ENCODE results near the gene KCNIP3. TPM values are rescaled to one million over a fixed set of nuclear protein-coding genes. Genes with fewer than 3 reads are reported as not detected.

KCNIP3 gene
- total RNA-seq, 2 experiments from 2014 or later: not detected

GRCh38 chr2:95345081-95345562 lies 48.0 kb downstream of the KCNIP3 start:
- no peak for DNase-seq
- ChIA-PET CTCF (interaction anchor here (0.7 to 2.4 kb wide), 16 partner anchors 10 to 388 kb away, joined by 3 to 13 read pairs (median 4); partner anchors contain the start of genes FAHD2A and MAL), POLR2A (no interaction called here)
- intact Hi-C loops (cut with micrococcal nuclease): loop anchor here (2.0 to 5.0 kb wide), 2 partner anchors 182 to 384 kb away; no protein-coding TSS in a partner anchor
- Mint-ChIP-seq H3K36me3 (no peaks in the 10 kb centered on the region), H3K27me3 (peaks cover 43% of the 10 kb centered on the region), H3K4me3 (peak overlapping the region; percentile 75), H3K9me3 (no peaks in the 10 kb centered on the region), H3K27ac (no peak overlapping the region), H3K4me1 (ENCODE audit: low read depth) (no peaks in the 10 kb centered on the region)

GRCh38 chr2:95345563-95346230 lies 48.5 kb downstream of the KCNIP3 start:
- peak; percentile 74 for DNase-seq
- Mint-ChIP-seq H3K27me3 (peaks cover 43% of the 10 kb centered on the region), H3K27ac (no peak overlapping the region), H3K4me3 (peak overlapping the region; percentile 75), H3K4me1 (ENCODE audit: low read depth) (no peaks in the 10 kb centered on the region), H3K9me3 (no peaks in the 10 kb centered on the region), H3K36me3 (no peaks in the 10 kb centered on the region)
- POLR2A ChIA-PET: no interaction called here
- intact Hi-C loops (cut with micrococcal nuclease): loop anchor here (2.0 to 5.0 kb wide), 2 partner anchors 182 to 383 kb away; no protein-coding TSS in a partner anchor
- CTCF ChIA-PET: interaction anchor here (0.7 to 2.4 kb wide), 17 partner anchors 9 to 389 kb away, joined by 3 to 13 read pairs (median 4); partner anchors contain the start of genes FAHD2A and MAL

GRCh38 chr2:95346231-95346737 lies 49.1 kb downstream of the KCNIP3 start:
- peaks cover 42% of the 10 kb centered on the region for H3K27me3 Mint-ChIP-seq
- DNase-seq: peak; percentile 13
- no peaks in the 10 kb centered on the region for H3K36me3 Mint-ChIP-seq
- intact Hi-C loops (cut with micrococcal nuclease): loop anchor here (5.0 kb wide), 1 partner anchor 181 kb away; no protein-coding TSS in a partner anchor
- H3K4me3 Mint-ChIP-seq: no peak overlapping the region
- H3K4me1 Mint-ChIP-seq (ENCODE audit: low read depth): no peaks in the 10 kb centered on the region
- ChIA-PET POLR2A (no interaction called here), CTCF (interaction anchor here (0.8 to 2.4 kb wide), 12 partner anchors 9 to 389 kb away, joined by 3 to 13 read pairs (median 5); partner anchors contain the start of gene FAHD2A)
- no peaks in the 10 kb centered on the region for H3K9me3 Mint-ChIP-seq
- no peak overlapping the region for H3K27ac Mint-ChIP-seq

DNA sequence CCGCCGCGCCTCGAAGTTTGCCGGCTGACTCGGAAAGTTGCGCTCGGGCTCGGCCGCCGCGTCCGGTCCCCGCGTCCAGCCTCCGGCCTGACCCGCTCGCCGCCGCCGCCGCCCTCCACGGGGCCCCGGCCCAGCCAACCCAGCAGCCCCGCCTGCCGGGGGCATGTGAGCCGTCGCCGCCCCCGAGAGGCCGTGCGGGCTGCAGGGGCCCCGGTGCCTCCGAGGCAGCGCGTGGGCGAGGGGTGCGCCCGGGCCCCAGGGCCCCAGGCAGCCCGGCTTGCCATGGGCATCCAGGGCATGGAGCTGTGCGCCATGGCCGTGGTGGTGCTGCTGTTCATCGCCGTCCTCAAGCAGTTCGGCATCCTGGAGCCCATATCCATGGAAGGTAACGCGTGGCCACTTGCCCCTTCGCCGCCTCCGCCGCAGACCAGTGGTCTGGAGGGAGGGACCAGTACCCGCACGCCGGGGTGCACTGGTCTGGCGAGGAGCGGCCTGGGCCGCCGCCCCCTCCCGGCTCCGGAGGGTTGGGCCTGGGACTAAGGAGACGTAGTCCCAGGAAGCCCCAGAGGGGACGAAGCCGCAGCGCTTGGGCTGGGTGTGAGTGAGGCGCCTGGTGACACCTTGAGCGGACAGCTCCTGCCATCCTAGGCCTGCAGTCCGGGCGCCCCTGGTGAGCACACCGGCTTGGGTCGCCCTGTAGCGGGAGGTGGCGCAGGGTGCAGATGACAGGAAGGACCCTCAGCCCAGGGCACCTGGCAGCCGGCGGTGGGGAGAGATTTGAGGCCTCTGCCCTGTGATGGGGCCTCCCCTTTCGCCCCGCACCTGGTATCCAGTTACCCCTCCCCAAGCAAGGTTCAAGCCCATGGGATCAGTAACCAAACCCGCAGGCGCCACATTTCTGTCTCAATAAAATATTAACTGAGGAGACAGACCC lies 49.9 kb downstream of the KCNIP3 start:
- Mint-ChIP-seq H3K27me3 (peaks cover 39% of the 10 kb centered on the region), H3K4me1 (ENCODE audit: low read depth) (no peaks in the 10 kb centered on the region), H3K9me3 (no peaks in the 10 kb centered on the region), H3K4me3 (no peak overlapping the region), H3K27ac (no peak overlapping the region), H3K36me3 (no peaks in the 10 kb centered on the region)
- CTCF ChIA-PET: interaction anchor here (1.0 kb wide), 1 partner anchor 40 kb away, joined by 3 read pairs; no protein-coding TSS in a partner anchor
- intact Hi-C loops (cut with micrococcal nuclease): loop anchor here (5.0 kb wide), 1 partner anchor 180 kb away; no protein-coding TSS in a partner anchor
- no peak for DNase-seq
- POLR2A ChIA-PET: no interaction called here

GRCh38 chr2:95347681-95348608 lies 50.8 kb downstream of the KCNIP3 start:
- H3K27me3 Mint-ChIP-seq: peaks cover 35% of the 10 kb centered on the region
- H3K4me1 Mint-ChIP-seq (ENCODE audit: low read depth): no peaks in the 10 kb centered on the region
- H3K36me3 Mint-ChIP-seq: no peaks in the 10 kb centered on the region
- no peaks in the 10 kb centered on the region for H3K9me3 Mint-ChIP-seq
- ChIA-PET CTCF (no interaction called here), POLR2A (no interaction called here)
- intact Hi-C loops (cut with micrococcal nuclease): loop anchor here (5.0 kb wide), 1 partner anchor 179 kb away; no protein-coding TSS in a partner anchor
- H3K4me3 Mint-ChIP-seq: no peak overlapping the region
- no peak overlapping the region for H3K27ac Mint-ChIP-seq
- no peak for DNase-seq

DNA sequence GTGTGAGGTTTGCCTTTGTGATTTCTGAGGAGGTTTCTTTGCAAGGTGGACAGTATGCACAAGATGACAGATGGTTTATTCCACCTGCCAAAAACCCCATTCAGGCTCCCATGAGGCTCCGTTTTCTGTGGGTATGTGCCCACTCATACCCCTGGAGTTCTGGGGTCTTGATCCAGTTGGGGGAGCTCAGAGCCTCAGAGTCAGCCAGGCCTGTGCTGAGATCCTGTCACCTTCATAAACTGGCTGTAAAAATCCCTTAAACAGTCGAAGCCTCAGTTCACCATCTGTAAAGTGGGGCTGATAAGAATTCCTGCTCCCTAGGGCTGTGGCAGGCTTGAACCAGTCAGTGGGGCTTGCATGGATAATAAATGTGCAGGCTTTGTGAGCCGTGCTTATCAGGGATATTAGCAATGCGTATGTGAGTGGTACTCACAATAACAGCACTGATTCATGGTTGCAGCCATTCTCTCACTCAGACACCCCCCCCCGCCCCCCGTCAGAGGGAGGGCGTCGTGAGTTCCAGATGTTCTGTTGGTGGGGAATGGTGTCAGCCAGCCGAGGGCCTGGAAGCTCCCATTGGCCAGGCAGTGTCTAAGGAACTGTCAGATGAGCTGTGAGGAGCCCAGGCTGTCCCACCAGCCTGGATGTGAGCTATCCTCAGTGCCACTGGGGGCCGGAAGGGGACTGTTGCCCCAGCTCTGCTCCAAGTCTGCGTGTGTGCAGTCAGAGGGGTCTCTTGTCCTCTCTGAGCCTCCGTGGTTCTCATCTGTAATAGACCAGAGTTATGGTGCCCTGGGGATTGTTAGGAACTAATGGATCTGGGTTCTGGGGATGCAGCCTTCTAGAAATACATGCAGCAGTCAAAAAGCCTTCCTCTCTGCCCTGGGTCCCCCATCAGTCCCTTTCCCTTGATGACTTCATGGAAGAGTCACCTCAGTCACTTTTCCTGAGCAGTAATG lies 51.7 kb downstream of the KCNIP3 start:
- DNase-seq: no peak
- POLR2A ChIA-PET: no interaction called here
- no peaks in the 10 kb centered on the region for H3K9me3 Mint-ChIP-seq
- no peaks in the 10 kb centered on the region for H3K4me1 Mint-ChIP-seq (ENCODE audit: low read depth)
- H3K27ac Mint-ChIP-seq: no peak overlapping the region
- CTCF ChIA-PET: no interaction called here
- intact Hi-C loops (cut with micrococcal nuclease): loop anchor here (5.0 kb wide), 1 partner anchor 178 kb away; no protein-coding TSS in a partner anchor
- H3K36me3 Mint-ChIP-seq: no peaks in the 10 kb centered on the region
- H3K4me3 Mint-ChIP-seq: no peak overlapping the region
- peaks cover 26% of the 10 kb centered on the region for H3K27me3 Mint-ChIP-seq

DNA sequence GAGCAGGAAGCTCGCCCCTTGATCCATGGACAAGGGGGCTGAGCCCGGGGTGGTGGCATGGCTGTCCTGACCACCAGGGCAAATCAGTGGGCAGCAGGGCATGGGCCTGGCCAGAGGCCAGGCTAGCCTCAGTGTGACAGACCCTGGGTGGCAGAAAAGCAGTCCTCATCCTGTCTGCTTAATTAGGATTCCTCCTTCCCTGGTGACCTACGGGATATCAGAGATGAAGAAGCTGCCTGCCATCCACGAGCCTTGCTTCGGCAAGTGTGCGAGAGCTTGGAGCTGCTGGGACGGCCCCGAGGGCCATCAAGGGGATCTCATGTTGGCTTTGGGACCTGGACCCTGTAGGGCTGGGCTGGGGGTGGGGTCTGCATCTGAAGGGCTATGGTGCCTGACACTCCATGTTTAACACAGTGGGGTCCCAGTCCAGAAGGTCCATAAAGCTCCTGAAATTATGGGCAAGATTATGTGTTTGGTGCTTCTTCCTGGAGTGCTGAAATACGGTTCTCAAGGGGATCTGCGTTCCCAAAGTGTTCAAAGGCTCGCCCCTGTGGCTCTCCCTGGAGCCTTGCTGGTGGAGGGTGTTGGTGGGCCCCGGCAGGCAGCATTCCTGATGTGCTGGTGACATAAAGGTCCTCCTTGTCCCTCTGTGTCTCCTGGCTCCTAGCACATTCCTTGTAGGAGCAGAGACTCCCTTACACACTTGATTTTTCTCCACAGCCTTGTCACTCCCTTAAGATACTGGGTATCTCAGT lies 52.6 kb downstream of the KCNIP3 start:
- no peaks in the 10 kb centered on the region for H3K4me1 Mint-ChIP-seq (ENCODE audit: low read depth)
- H3K9me3 Mint-ChIP-seq: no peaks in the 10 kb centered on the region
- intact Hi-C loops (cut with micrococcal nuclease): loop anchor here (5.0 kb wide), 1 partner anchor 178 kb away; no protein-coding TSS in a partner anchor
- H3K36me3 Mint-ChIP-seq: no peaks in the 10 kb centered on the region
- peaks cover 19% of the 10 kb centered on the region for H3K27me3 Mint-ChIP-seq
- DNase-seq: no peak
- CTCF ChIA-PET: no interaction called here
- no peak overlapping the region for H3K27ac Mint-ChIP-seq
- POLR2A ChIA-PET: no interaction called here
- H3K4me3 Mint-ChIP-seq: no peak overlapping the region

- no peak for DNase-seq
- H3K27ac Mint-ChIP-seq: no peak overlapping the region
- no peaks in the 10 kb centered on the region for H3K4me1 Mint-ChIP-seq (ENCODE audit: low read depth)
- intact Hi-C loops (cut with micrococcal nuclease): no loop called here
- H3K36me3 Mint-ChIP-seq: no peaks in the 10 kb centered on the region
- CTCF ChIA-PET: no interaction called here
- no peak overlapping the region for H3K4me3 Mint-ChIP-seq
- POLR2A ChIA-PET: no interaction called here
- peaks cover 16% of the 10 kb centered on the region for H3K27me3 Mint-ChIP-seq
- H3K9me3 Mint-ChIP-seq: no peaks in the 10 kb centered on the region
Observed at GRCh38 chr2:95350368-95350767, 53.2 kb downstream of the KCNIP3 start.

DNA sequence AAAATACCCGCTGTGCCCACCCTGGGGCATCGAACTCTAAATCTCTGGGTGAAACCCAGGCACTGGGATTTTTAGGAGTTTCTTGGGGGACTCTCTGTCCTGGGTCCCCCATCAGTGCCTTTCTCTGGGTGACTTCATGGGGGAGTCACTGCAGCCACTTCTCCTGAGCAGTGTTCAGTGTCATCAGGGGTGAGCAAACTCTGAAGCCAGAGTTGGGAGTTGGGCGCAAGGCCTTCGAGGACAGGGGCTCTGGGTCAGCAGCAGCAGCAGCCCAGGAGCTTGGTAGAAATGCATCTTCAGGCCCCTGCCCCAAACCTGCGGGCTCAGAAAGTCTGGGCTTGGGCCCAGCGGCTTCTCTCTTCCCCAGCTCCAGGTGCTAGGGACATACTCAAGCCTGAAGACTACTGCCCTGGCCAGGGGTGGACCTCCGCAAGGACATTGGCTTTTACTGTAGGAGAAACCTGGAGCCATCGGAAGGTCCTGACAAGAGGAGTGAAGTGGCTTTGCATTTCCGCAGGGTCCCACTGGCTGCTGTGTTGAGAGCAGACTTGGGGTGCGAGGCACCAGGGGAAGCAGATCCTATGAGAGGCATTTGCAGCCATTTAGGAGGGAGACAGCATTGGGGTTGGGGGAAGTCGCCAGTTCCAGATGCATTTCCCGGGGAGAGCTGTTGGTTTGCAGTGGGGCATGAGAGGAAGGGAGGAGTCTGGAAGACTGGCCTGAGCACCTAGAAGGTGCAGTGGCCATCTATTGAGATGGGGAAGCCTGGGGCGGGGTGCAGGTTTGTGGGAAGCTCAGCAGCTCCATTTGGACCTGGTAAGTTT lies 53.8 kb downstream of the KCNIP3 start:
- Mint-ChIP-seq H3K36me3 (no peaks in the 10 kb centered on the region), H3K9me3 (no peaks in the 10 kb centered on the region), H3K4me3 (no peak overlapping the region), H3K4me1 (ENCODE audit: low read depth) (no peaks in the 10 kb centered on the region), H3K27ac (no peak overlapping the region), H3K27me3 (peaks cover 12% of the 10 kb centered on the region)
- no peak for DNase-seq
- intact Hi-C loops (cut with micrococcal nuclease): no loop called here
- CTCF ChIA-PET: no interaction called here
- POLR2A ChIA-PET: no interaction called here
